Measurements from ENCODE around the gene SLC25A48. TPM values are rescaled to one million over a fixed set of nuclear protein-coding genes. Genes with fewer than 3 reads are reported as not detected.

SLC25A48 gene
- total and polyA plus RNA-seq, 3 donors from 2014 or later, result 0.71 to 1.8 (median 1.4) TPM

- TF ChIP-seq CTCF (IDR thresholded peaks at IDR 0.05), result no peak
- no peak for TF ChIP-seq POLR2A (IDR thresholded peaks at IDR 0.05)
- Histone ChIP-seq H3K4me3 (no peak overlapping the region), H3K36me3 (ENCODE audit: low read depth, missing control alignments) (no peaks in the 10 kb centered on the region), H3K27ac (no peak overlapping the region), H3K9me3 (no peaks in the 10 kb centered on the region), H3K4me1 (no peaks in the 10 kb centered on the region), H3K27me3 (no peaks in the 10 kb centered on the region)
- intact Hi-C loops (cut with DNase I; ENCODE audit: low total_unique reads), result no loop called here
- WGBS, 2 donors, result 45 to 50% methylated on average over 1 of the region's 1 CpG
- DNase-seq, result no peak
Measured at GRCh38 chr5:135921388-135921787, 86.9 kb downstream of the SLC25A48 start.

GRCh38 chr5:135930029-135930948 is 95.8 kb downstream of the SLC25A48 start:
- H3K27ac ChIP-seq, result no peak overlapping the region
- no peaks in the 10 kb centered on the region for H3K27me3 ChIP-seq
- H3K4me3 ChIP-seq, result peak overlapping the region; percentile 42 to 47
- TF ChIP-seq CTCF (IDR thresholded peaks at IDR 0.05) (no peak), POLR2A (IDR thresholded peaks at IDR 0.05) (no peak)
- H3K4me1 ChIP-seq, result no peaks in the 10 kb centered on the region
- no peaks in the 10 kb centered on the region for H3K9me3 ChIP-seq
- no peaks in the 10 kb centered on the region for H3K36me3 ChIP-seq (ENCODE audit: low read depth, missing control alignments)
- intact Hi-C loops (cut with DNase I; ENCODE audit: low total_unique reads), result no loop called here
- 4 to 13% methylated on average over 12 to 43 of the region's 99 CpGs for WGBS, 2 donors
- peak; percentile 54 for DNase-seq

- H3K4me1 ChIP-seq, result no peaks in the 10 kb centered on the region
- no peaks in the 10 kb centered on the region for H3K27me3 ChIP-seq
- H3K4me3 ChIP-seq, result peak overlapping the region; percentile 42 to 47
- TF ChIP-seq POLR2A (IDR thresholded peaks at IDR 0.05), result no peak
- no peak for TF ChIP-seq CTCF (IDR thresholded peaks at IDR 0.05)
- no peaks in the 10 kb centered on the region for H3K9me3 ChIP-seq
- no peak for DNase-seq
- WGBS, 2 donors, result 29 to 31% methylated on average over 18 of the region's 18 CpGs
- no peak overlapping the region for H3K27ac ChIP-seq
- H3K36me3 ChIP-seq (ENCODE audit: low read depth, missing control alignments), result no peaks in the 10 kb centered on the region
- intact Hi-C loops (cut with DNase I; ENCODE audit: low total_unique reads), result no loop called here
Measured at GRCh38 chr5:135930949-135931295, 96.5 kb downstream of the SLC25A48 start.

- no peaks in the 10 kb centered on the region for H3K4me1 ChIP-seq
- DNase-seq, result no peak
- TF ChIP-seq CTCF (IDR thresholded peaks at IDR 0.05), result no peak
- no peak for TF ChIP-seq POLR2A (IDR thresholded peaks at IDR 0.05)
- no peaks in the 10 kb centered on the region for H3K27me3 ChIP-seq
- H3K27ac ChIP-seq, result no peak overlapping the region
- WGBS, 2 donors, result 70 to 72% methylated on average over 3 of the region's 3 CpGs
- intact Hi-C loops (cut with DNase I; ENCODE audit: low total_unique reads), result no loop called here
- H3K9me3 ChIP-seq, result no peaks in the 10 kb centered on the region
- H3K36me3 ChIP-seq (ENCODE audit: low read depth, missing control alignments), result no peaks in the 10 kb centered on the region
- H3K4me3 ChIP-seq, result no peak overlapping the region
Measured at GRCh38 chr5:135934939-135935338, 100.5 kb downstream of the SLC25A48 start.
